Gastroesophageal sphincter (tissue), 3 donors: Measurements from ENCODE around the gene IQCC.

Experiments used
- POLR2A ChIP-seq, 2 donors: fragments of 450-650 bp; IDR thresholded peaks; one replicate each; pipeline ENCODE4 v1.6.1; 2017; ENCODE audit warnings: antibody characterized with exemption in 2 of 2, mild to moderate bottlenecking in 2 of 2, moderate library complexity in 1 of 2
- POLR2AphosphoS5 ChIP-seq: sonication (generic); formaldehyde crosslinking; IDR thresholded peaks from one replicate; pipeline ENCODE4 v1.6.1; 2017; ENCODE audit warnings: antibody characterized with exemption
- TF ChIP-seq, protein P1 (sequence below), 4 experiments: fragments of 200-600 bp in 2 of 4; fragments of 450-650 bp in 2 of 4; sonication (generic) in 1 of 4; IDR thresholded peaks; one replicate each; pipeline ENCODE4 v1.5.1; 2017 to 2019; ENCODE audit warnings: antibody characterized with exemption in 4 of 4, mild to moderate bottlenecking in 2 of 4, moderate library complexity in 2 of 4

DNA sequence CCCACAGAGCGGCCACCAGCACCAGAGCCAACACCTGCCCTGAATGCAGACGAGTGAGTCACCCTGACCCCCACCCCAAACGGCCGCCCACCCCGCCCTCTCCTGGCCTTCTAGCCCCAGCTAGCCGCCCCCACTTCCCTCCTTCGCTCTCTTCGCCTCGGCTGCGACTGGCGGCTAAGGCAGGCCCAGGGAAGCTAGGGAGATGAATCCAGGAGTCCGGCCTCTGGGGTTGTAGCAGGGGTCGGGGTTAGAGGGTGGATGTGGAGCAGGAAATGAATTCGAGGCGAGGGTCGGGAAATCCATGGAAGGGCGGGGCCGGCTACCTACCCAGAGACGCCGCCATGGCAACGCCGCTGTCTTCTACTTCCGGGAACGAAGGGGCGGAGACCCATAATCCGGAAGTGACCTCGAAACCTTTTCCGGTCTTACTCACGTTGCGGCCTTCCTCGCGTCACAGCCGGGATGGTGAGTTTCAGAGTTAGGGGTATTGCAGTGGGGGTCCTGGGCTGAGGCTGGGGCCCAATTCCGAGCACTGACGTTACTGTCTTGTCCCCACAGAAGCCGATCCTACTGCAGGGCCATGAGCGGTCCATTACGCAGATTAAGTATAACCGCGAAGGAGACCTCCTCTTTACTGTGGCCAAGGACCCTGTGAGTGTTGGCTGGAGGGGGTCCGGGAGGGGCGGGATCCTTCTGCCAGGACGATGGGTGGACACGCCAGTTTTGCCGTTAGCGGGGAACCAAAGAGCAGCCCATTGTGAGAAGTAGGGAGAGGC lies 16.7 kb downstream of the IQCC start, which contains the start of the genes EIF3I and TMEM234:
- TF ChIP-seq, protein P1, sequence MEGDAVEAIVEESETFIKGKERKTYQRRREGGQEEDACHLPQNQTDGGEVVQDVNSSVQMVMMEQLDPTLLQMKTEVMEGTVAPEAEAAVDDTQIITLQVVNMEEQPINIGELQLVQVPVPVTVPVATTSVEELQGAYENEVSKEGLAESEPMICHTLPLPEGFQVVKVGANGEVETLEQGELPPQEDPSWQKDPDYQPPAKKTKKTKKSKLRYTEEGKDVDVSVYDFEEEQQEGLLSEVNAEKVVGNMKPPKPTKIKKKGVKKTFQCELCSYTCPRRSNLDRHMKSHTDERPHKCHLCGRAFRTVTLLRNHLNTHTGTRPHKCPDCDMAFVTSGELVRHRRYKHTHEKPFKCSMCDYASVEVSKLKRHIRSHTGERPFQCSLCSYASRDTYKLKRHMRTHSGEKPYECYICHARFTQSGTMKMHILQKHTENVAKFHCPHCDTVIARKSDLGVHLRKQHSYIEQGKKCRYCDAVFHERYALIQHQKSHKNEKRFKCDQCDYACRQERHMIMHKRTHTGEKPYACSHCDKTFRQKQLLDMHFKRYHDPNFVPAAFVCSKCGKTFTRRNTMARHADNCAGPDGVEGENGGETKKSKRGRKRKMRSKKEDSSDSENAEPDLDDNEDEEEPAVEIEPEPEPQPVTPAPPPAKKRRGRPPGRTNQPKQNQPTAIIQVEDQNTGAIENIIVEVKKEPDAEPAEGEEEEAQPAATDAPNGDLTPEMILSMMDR (IDR thresholded peaks at IDR 0.05), result no peak
- TF ChIP-seq POLR2A (IDR thresholded peaks at IDR 0.05) (peak; percentile 62 to 65), POLR2AphosphoS5 (peak; percentile 95)
